H1 (cell line): Measurements from ENCODE around the gene LHB. TPM values are rescaled to one million over a fixed set of nuclear protein-coding genes. Genes with fewer than 3 reads are reported as not detected.

Experiments
- CTCF ChIA-PET: fragments of 300-600 bp; sonication (Branson Sonifier 250); formaldehyde crosslinking; loops from one replicate; lab custom pipeline; 2021; ENCODE audit not compliant: partially characterized antibody; lab: Charles Lee
- POLR2A ChIA-PET: fragments of 300-600 bp; sonication (Branson Sonifier 250); formaldehyde crosslinking; loops from one replicate; lab custom pipeline; 2021; ENCODE audit warnings: inconsistent platforms; ENCODE audit not compliant: partially characterized antibody; lab: Charles Lee
- DNase-seq, 2 experiments: peaks; one replicate each; pipeline versions ENCODE4 v3.0.0 to v3.0.0-alpha.2; 2010 to 2022; ENCODE audit warnings: low spot score in 2 of 2, low read depth in 1 of 2, mixed read lengths in 1 of 2
- FAIRE-seq: peaks from 2 replicates; lab custom pipeline; 2011; peaks lifted over from hg19 to GRCh38; lab: Jason Lieb, UNC
- H2AFZ ChIP-seq: 2 replicates; pipeline ENCODE4 v1.8.1; 2012; ENCODE audit warnings: low read length, inconsistent platforms
- H2AK5ac ChIP-seq: 2 replicates; pipeline ENCODE4 v1.6.1; 2013; ENCODE audit warnings: low read depth, low read length
- H2BK120ac ChIP-seq: replicated peaks from 2 replicates; pipeline ENCODE3; 2013; ENCODE audit warnings: low read depth, low read length, inconsistent platforms
- H2BK12ac ChIP-seq: 2 replicates; pipeline ENCODE4 v1.6.1; 2013; ENCODE audit warnings: low read depth, low read length
- H2BK15ac ChIP-seq: 2 replicates; pipeline ENCODE4 v1.6.1; 2013; ENCODE audit warnings: low read length
- H2BK20ac ChIP-seq: 2 replicates; pipeline ENCODE4 v1.6.1; 2013; ENCODE audit warnings: low read length
- H2BK5ac ChIP-seq: 2 replicates; pipeline ENCODE4 v1.6.1; 2013; ENCODE audit warnings: low read depth, low read length
- H3K14ac ChIP-seq: 2 replicates; pipeline ENCODE4 v1.6.1; 2013; ENCODE audit warnings: inconsistent platforms; ENCODE audit not compliant: insufficient read length
- H3K18ac ChIP-seq: 2 replicates; pipeline ENCODE4 v1.6.1; 2013; ENCODE audit warnings: low read length; ENCODE audit errors: extremely low read depth
- H3K23ac ChIP-seq: 2 replicates; pipeline ENCODE4 v1.6.1; 2013; ENCODE audit warnings: inconsistent platforms; ENCODE audit not compliant: insufficient read length
- H3K23me2 ChIP-seq: 2 replicates; pipeline ENCODE4 v1.6.1; 2013; ENCODE audit warnings: low read depth, low read length
- H3K27ac ChIP-seq: 2 replicates; pipeline ENCODE4 v1.6.1; 2011; ENCODE audit warnings: low read depth, low read length, inconsistent platforms
- H3K27me3 ChIP-seq, 4 experiments: replicated peaks in 1 of 4; 1 replicate in 1 of 4; 2 replicates in 3 of 4; pipeline versions ENCODE4 v1.6.1 to v1.8.1; 2011 to 2013; ENCODE audit warnings: low read length in 3 of 4, mild to moderate bottlenecking in 3 of 4, inconsistent platforms in 2 of 4, mixed read lengths in 2 of 4, moderate library complexity in 1 of 4; ENCODE audit not compliant: control insufficient read depth in 3 of 4, insufficient read depth in 3 of 4; ENCODE audit errors: extremely low read depth in 1 of 4
- H3K36me3 ChIP-seq, 4 experiments: 2 replicates each; pipeline versions ENCODE4 v1.6.1 to v1.8.1; 2011 to 2013; ENCODE audit warnings: mild to moderate bottlenecking in 4 of 4, low read length in 3 of 4, moderate library complexity in 2 of 4, control low read depth in 1 of 4, inconsistent platforms in 1 of 4; ENCODE audit not compliant: insufficient read depth in 4 of 4, control insufficient read depth in 2 of 4
- H3K4ac ChIP-seq: replicated peaks from 2 replicates; pipeline ENCODE3; 2013; ENCODE audit warnings: low read length, low read depth, mixed read lengths, inconsistent platforms; ENCODE audit not compliant: insufficient read length
- H3K4me1 ChIP-seq, 4 experiments: replicated peaks in 1 of 4; 1 replicate in 1 of 4; 2 replicates in 3 of 4; pipeline versions ENCODE4 v1.6.1 to v1.8.1; 2011 to 2013; ENCODE audit warnings: low read length in 3 of 4, inconsistent platforms in 2 of 4, mixed read lengths in 1 of 4; ENCODE audit not compliant: insufficient read depth in 4 of 4, control insufficient read depth in 3 of 4
- H3K4me2 ChIP-seq, 2 experiments: 2 replicates each; pipeline versions ENCODE4 v1.6.1 to v1.8.1; 2011 to 2013; ENCODE audit warnings: low read depth in 2 of 2, low read length in 2 of 2, control low read depth in 1 of 2, inconsistent platforms in 1 of 2, mild to moderate bottlenecking in 1 of 2; ENCODE audit not compliant: insufficient read depth in 1 of 2
- H3K4me3 ChIP-seq, 4 experiments: fragments of 200-600, 300-600 bp in 1 of 4; sonication (generic), shearing (Covaris generic), sonication (Bioruptor Twin) in 1 of 4; 2 replicates each; pipeline versions ENCODE4 v1.5.1 to v1.8.1; 2011 to 2016; ENCODE audit warnings: low read length in 4 of 4, low read depth in 3 of 4, control low read depth in 2 of 4, inconsistent platforms in 2 of 4, mild to moderate bottlenecking in 2 of 4, mixed read lengths in 1 of 4, moderate library complexity in 1 of 4; ENCODE audit not compliant: insufficient read depth in 2 of 4; ENCODE audit errors: extremely low read depth in 1 of 4
- H3K56ac ChIP-seq: replicated peaks from 2 replicates; pipeline ENCODE3; 2013; ENCODE audit warnings: low read depth, mild to moderate bottlenecking, mixed read lengths, low read length, inconsistent platforms; ENCODE audit not compliant: insufficient read length
- H3K79me1 ChIP-seq: 2 replicates; pipeline ENCODE4 v1.6.1; 2013; ENCODE audit warnings: low read depth, low read length, control low read depth
- H3K79me2 ChIP-seq, 2 experiments: 2 replicates each; pipeline versions ENCODE4 v1.6.1 to v1.8.1; 2012 to 2013; ENCODE audit warnings: low read length in 2 of 2, mild to moderate bottlenecking in 2 of 2, inconsistent platforms in 1 of 2; ENCODE audit not compliant: insufficient read depth in 2 of 2, control insufficient read depth in 1 of 2
- H3K9ac ChIP-seq, 4 experiments: replicated peaks in 1 of 4; 1 replicate in 1 of 4; 2 replicates in 3 of 4; pipeline versions ENCODE4 v1.6.1 to v1.8.1; 2011 to 2013; ENCODE audit warnings: low read depth in 3 of 4, low read length in 3 of 4, control low read depth in 2 of 4, mild to moderate bottlenecking in 2 of 4, moderate library complexity in 2 of 4, inconsistent platforms in 1 of 4; ENCODE audit errors: extremely low read depth in 1 of 4
- H3K9me3 ChIP-seq, 2 experiments: 2 replicates each; pipeline versions ENCODE4 v1.6.1 to v1.8.1; 2012 to 2013; ENCODE audit warnings: mild to moderate bottlenecking in 2 of 2, moderate library complexity in 2 of 2, control low read depth in 1 of 2, inconsistent platforms in 1 of 2, low read depth in 1 of 2, low read length in 1 of 2, mixed read lengths in 1 of 2; ENCODE audit not compliant: insufficient read depth in 2 of 2
- H4K20me1 ChIP-seq, 2 experiments: replicated peaks in 1 of 2; 2 replicates each; pipeline versions ENCODE3 to v1.8.1; 2011 to 2013; ENCODE audit warnings: inconsistent platforms in 2 of 2, low read length in 2 of 2, mild to moderate bottlenecking in 1 of 2; ENCODE audit not compliant: insufficient read depth in 2 of 2, control insufficient read depth in 1 of 2
- H4K5ac ChIP-seq: 2 replicates; pipeline ENCODE4 v1.6.1; 2013; ENCODE audit warnings: low read length, low read depth, mixed read lengths, inconsistent platforms; ENCODE audit not compliant: insufficient read length
- H4K8ac ChIP-seq: 2 replicates; pipeline ENCODE4 v1.8.0; 2013; ENCODE audit warnings: mild to moderate bottlenecking, moderate library complexity, low read length, inconsistent platforms; ENCODE audit not compliant: insufficient read depth; ENCODE audit errors: extremely low read depth
- H4K91ac ChIP-seq: replicated peaks from 2 replicates; pipeline ENCODE3; 2013; ENCODE audit warnings: low read length, mixed read lengths, inconsistent platforms; ENCODE audit not compliant: insufficient read length
- ASH2L ChIP-seq: fragments of 200-600, 300-600 bp; sonication (generic); IDR thresholded peaks from one replicate; pipeline ENCODE4 v1.7.1; 2017; ENCODE audit warnings: low read length
- BACH1 ChIP-seq: IDR thresholded peaks from 2 replicates; pipeline ENCODE4 v1.6.1; 2012; ENCODE audit warnings: low read length, improper control_type of control experiment
- BRCA1 ChIP-seq: IDR thresholded peaks from 2 replicates; pipeline ENCODE4 v1.6.1; 2012; ENCODE audit warnings: low read depth, low read length, improper control_type of control experiment
- KDM5A ChIP-seq: fragments of 200-600 bp; IDR thresholded peaks from 2 replicates; pipeline ENCODE4 v1.7.1; 2012; ENCODE audit warnings: mild to moderate bottlenecking, low read length, inconsistent platforms, mixed read lengths
- PHF8 ChIP-seq: fragments of 200-600 bp; sonication (generic); conservative IDR thresholded peaks from 2 replicates; pipeline ENCODE4 v1.7.1; 2012; ENCODE audit warnings: low read depth, mild to moderate bottlenecking, inconsistent platforms, low read length, moderate library complexity
- POLR2AphosphoS5 ChIP-seq: IDR thresholded peaks from 2 replicates; pipeline ENCODE4 v1.6.1; 2011; ENCODE audit warnings: low read depth, low read length
- POU5F1 ChIP-seq: IDR thresholded peaks from 2 replicates; pipeline ENCODE4 v1.6.1; 2011; ENCODE audit warnings: low read depth, mild to moderate bottlenecking, low read length, moderate library complexity
- TAF1 ChIP-seq: IDR thresholded peaks from 2 replicates; pipeline ENCODE4 v1.6.1; 2011; ENCODE audit warnings: mild to moderate bottlenecking, low read depth, low read length
- ZNF274 ChIP-seq: IDR thresholded peaks from 2 replicates; pipeline ENCODE4 v1.7.0; 2012; ENCODE audit warnings: low read length, borderline replicate concordance; ENCODE audit errors: extremely low read depth
- WGBS, 2 experiments: shearing (Covaris generic) in 1 of 2; methylation state at CpG; one replicate each; pipeline versions ENCODE4 v1.1.6 to v1.1.7; 2013 to 2015; ENCODE audit warnings: low lambda C conversion rate in 2 of 2, mixed read lengths in 2 of 2, inconsistent platforms in 1 of 2, low coverage in 1 of 2, missing lambda C conversion rate in 1 of 2; ENCODE audit not compliant: insufficient replicate concordance in 2 of 2, insufficient coverage in 1 of 2, insufficient read length in 1 of 2; ENCODE audit errors: extremely low coverage in 1 of 2, missing lambda C conversion rate in 1 of 2; 5-methylcytosine and 5-hydroxymethylcytosine counted together
- polyA plus RNA-seq, 7 experiments: library from polyadenylated mRNA; depleted of rRNA in 3 of 7; stranded (reverse) in 5 of 7; unstranded in 2 of 7; fragments of >200 nt in 5 of 7; fragments of 200-250 nt in 2 of 7; gene quantifications; 1 replicate in 5 of 7; 2 replicates in 1 of 7; 4 replicates in 1 of 7; pipeline versions ENCODE4 v1.2.1 to v1.2.3, GENCODE V29; 2011 to 2013; ENCODE audit warnings: missing spikeins in 2 of 7, mixed read lengths in 2 of 7
- total RNA-seq: library from RNA; stranded (reverse); fragmentation: NEBNext Ultra II Directional; extraction: Animal tissue kit (Norgen Biotek cat#: 25700); gene quantifications from 2 replicates; pipeline ENCODE4 v1.2.1, GENCODE V29; 2021
- TF ChIP-seq, protein P1 (sequence below): IDR thresholded peaks from 2 replicates; pipeline ENCODE4 v1.6.1; 2012; ENCODE audit warnings: low read length, inconsistent platforms

Gene LHB
- total and polyA plus RNA-seq, 2 of the 8 experiments (the other 6 are each of a cell fraction or from before 2014, with no cell fraction given): 0.53 TPM; not detected in 1

- H3K79me1 ChIP-seq: no peaks in the 10 kb centered on the region
- TF ChIP-seq BRCA1: no peak
- TF ChIP-seq BACH1: no peak
- TF ChIP-seq ASH2L: no peak
- TF ChIP-seq, protein P1, sequence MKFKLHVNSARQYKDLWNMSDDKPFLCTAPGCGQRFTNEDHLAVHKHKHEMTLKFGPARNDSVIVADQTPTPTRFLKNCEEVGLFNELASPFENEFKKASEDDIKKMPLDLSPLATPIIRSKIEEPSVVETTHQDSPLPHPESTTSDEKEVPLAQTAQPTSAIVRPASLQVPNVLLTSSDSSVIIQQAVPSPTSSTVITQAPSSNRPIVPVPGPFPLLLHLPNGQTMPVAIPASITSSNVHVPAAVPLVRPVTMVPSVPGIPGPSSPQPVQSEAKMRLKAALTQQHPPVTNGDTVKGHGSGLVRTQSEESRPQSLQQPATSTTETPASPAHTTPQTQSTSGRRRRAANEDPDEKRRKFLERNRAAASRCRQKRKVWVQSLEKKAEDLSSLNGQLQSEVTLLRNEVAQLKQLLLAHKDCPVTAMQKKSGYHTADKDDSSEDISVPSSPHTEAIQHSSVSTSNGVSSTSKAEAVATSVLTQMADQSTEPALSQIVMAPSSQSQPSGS: no peak
- no peak for TF ChIP-seq POU5F1
- TF ChIP-seq ZNF274: no peak
- no peak for TF ChIP-seq KDM5A
- TF ChIP-seq POLR2AphosphoS5: no peak
- TF ChIP-seq TAF1: no peak
- no peak for TF ChIP-seq PHF8
- TF ChIP-seq, all 59 proteins: peak for 0
- ChIA-PET CTCF (interaction anchor here (0.6 kb wide), 2 partner anchors 198 to 298 kb away, joined by 3 to 4 read pairs; no protein-coding TSS in a partner anchor), POLR2A (no interaction called here)
- Histone ChIP-seq H2BK20ac (no peak overlapping the region), H3K23ac (no peak overlapping the region), H2BK120ac (no peak overlapping the region), H3K27me3 (no peaks in the 10 kb centered on the region), H3K27ac (no peak overlapping the region), H3K9me3 (no peaks in the 10 kb centered on the region), H2BK15ac (no peak overlapping the region), H3K4me2 (no peak overlapping the region), H2AFZ (no peak overlapping the region), H3K9ac (no peak overlapping the region), H3K4me1 (no peaks in the 10 kb centered on the region), H4K91ac (no peak overlapping the region), H3K36me3 (no peaks in the 10 kb centered on the region), H3K14ac (no peak overlapping the region), H4K5ac (no peak overlapping the region), H3K79me2 (no peaks in the 10 kb centered on the region), H2BK12ac (no peak overlapping the region), H3K4ac (no peak overlapping the region), H2BK5ac (no peak overlapping the region), H2AK5ac (no peak overlapping the region), H3K4me3 (no peak overlapping the region), H3K56ac (no peak overlapping the region), H3K23me2 (no peaks in the 10 kb centered on the region), H3K18ac (no peak overlapping the region), H4K8ac (no peak overlapping the region), H4K20me1 (no peaks in the 10 kb centered on the region)
- 83% methylated on average over 17 of the region's 17 CpGs; no CpG with 5 or more reads in 1 of the 2 experiments for WGBS, 2 experiments
- DNase-seq: no peak
- no peak for FAIRE-seq
Measured at GRCh38 chr19:49042177-49042576, 25.3 kb upstream of the LHB start.
